Measurements from ENCODE around the gene PTPRA. TPM values are rescaled to one million over a fixed set of nuclear protein-coding genes. Genes with fewer than 3 reads are reported as not detected.
A peak's percentile ranks its signal among the peaks of the same experiment; 100 is the strongest.

Gene PTPRA
- total RNA-seq, 1 experiment from 2014 or later = 47.2 TPM

- TF ChIP-seq ZNF532 (CRISPR knock-in tag; IDR thresholded peaks at IDR 0.05; ENCODE audit: borderline replicate concordance) = no peak
- no peak for TF ChIP-seq ZNF121 (CRISPR knock-in tag; IDR thresholded peaks at IDR 0.05)
- no peak for TF ChIP-seq JAZF1 (CRISPR knock-in tag; IDR thresholded peaks at IDR 0.05)
- TF ChIP-seq ZNF512 (CRISPR knock-in tag; IDR thresholded peaks at IDR 0.05; ENCODE audit: borderline replicate concordance) = no peak
- TF ChIP-seq RORB (CRISPR knock-in tag; IDR thresholded peaks at IDR 0.05) = no peak
- TF ChIP-seq E2F5 (CRISPR knock-in tag; IDR thresholded peaks at IDR 0.05) = no peak
- no peak for TF ChIP-seq ARID4B (CRISPR knock-in tag; IDR thresholded peaks at IDR 0.05; ENCODE audit: borderline replicate concordance)
Measured at GRCh38 chr20:3042625-3043024, 169.3 kb downstream of the PTPRA start (continued).

GRCh38 chr20:3043322-3043721, 170.0 kb downstream of the PTPRA start, which contains the start of gene GNRH2:
GNRH2 (plus strand) TSS chr20:3043622; CDS start chr20:3044415, 793 bp downstream.
- DNase-seq (ENCODE audit: low spot score) = no peak
- ATAC-seq = no peak
- ChIA-PET CTCF (interaction anchor here (1.2 to 2.7 kb wide), 4 partner anchors 10 to 273 kb away, joined by 3 to 13 read pairs (median 4); partner anchors contain the start of gene TMEM239), POLR2A (interaction anchor here (0.5 kb wide), 1 partner anchor 132 kb away, joined by 3 read pairs; no protein-coding TSS in a partner anchor)
- Mint-ChIP-seq H3K36me3 (peaks cover 30% of the 10 kb centered on the region), H3K27ac (peak within 1 kb of the TSS; percentile 86), H3K4me1 (peaks cover 26% of the 10 kb centered on the region), H3K4me3 (peak within 1 kb of the TSS; percentile 48), H3K9me3 (no peaks in the 10 kb centered on the region), H3K27me3 (ENCODE audit: low read depth) (no peaks in the 10 kb centered on the region)
- TF ChIP-seq ETV6 (CRISPR knock-in tag; IDR thresholded peaks at IDR 0.05) = no peak
- TF ChIP-seq ZNF423 (CRISPR knock-in tag; IDR thresholded peaks at IDR 0.05) = no peak
- TF ChIP-seq GRHL2 (CRISPR knock-in tag; IDR thresholded peaks at IDR 0.05; ENCODE audit: insufficient replicate concordance, severe bottlenecking) = no peak
- TF ChIP-seq MYBL2 (CRISPR knock-in tag; IDR thresholded peaks at IDR 0.05) = no peak
- no peak for TF ChIP-seq CREM (CRISPR knock-in tag; IDR thresholded peaks at IDR 0.05)
- TF ChIP-seq HMGXB4 (CRISPR knock-in tag; IDR thresholded peaks at IDR 0.05) = no peak
- TF ChIP-seq ATF2 (CRISPR knock-in tag; IDR thresholded peaks at IDR 0.05; ENCODE audit: borderline replicate concordance, low read depth) = no peak
- no peak for TF ChIP-seq E2F1 (CRISPR knock-in tag; IDR thresholded peaks at IDR 0.05)
- no peak for TF ChIP-seq MLX (CRISPR knock-in tag; IDR thresholded peaks at IDR 0.05)
- no peak for TF ChIP-seq ZNF396 (CRISPR knock-in tag; IDR thresholded peaks at IDR 0.05; ENCODE audit: borderline replicate concordance)
- TF ChIP-seq ATF3 (CRISPR knock-in tag; conservative IDR thresholded peaks at IDR 0.05) = no peak

All from WTC11 (cell line).